NT2/D1 (cell line): Measurements from ENCODE around the gene HTT.

Source experiments
- DNase-seq: peaks from one replicate; pipeline ENCODE4 v3.0.0-alpha.2; 2011; ENCODE audit warnings: low read depth, low spot score
- H3K27me3 ChIP-seq: 2 replicates; pipeline ENCODE4 v1.6.0; 2011; ENCODE audit warnings: mild to moderate bottlenecking; ENCODE audit not compliant: insufficient read length, insufficient read depth
- H3K36me3 ChIP-seq: 2 replicates; pipeline ENCODE4 v1.6.1; 2011; ENCODE audit warnings: mild to moderate bottlenecking, low read length, mixed read lengths; ENCODE audit not compliant: insufficient read depth, insufficient read length
- H3K4me1 ChIP-seq: 2 replicates; pipeline ENCODE4 v1.5.1; 2011; ENCODE audit not compliant: insufficient read depth, insufficient read length
- H3K4me3 ChIP-seq: 2 replicates; pipeline ENCODE4 v1.5.1; 2011; ENCODE audit warnings: low read depth; ENCODE audit not compliant: insufficient read length
- H3K9ac ChIP-seq: 2 replicates; pipeline ENCODE4 v1.6.0; 2011; ENCODE audit warnings: low read depth; ENCODE audit not compliant: insufficient read length
- H3K9me3 ChIP-seq: 2 replicates; pipeline ENCODE4 v1.5.1; 2011; ENCODE audit warnings: mild to moderate bottlenecking, low read length; ENCODE audit not compliant: insufficient read depth
- SUZ12 ChIP-seq: IDR thresholded peaks from 2 replicates; pipeline ENCODE4 v1.6.1; 2011; ENCODE audit not compliant: insufficient read length, insufficient read depth; ENCODE audit errors: extremely low read depth
- YY1 ChIP-seq: IDR thresholded peaks from 2 replicates; pipeline ENCODE4 v1.6.1; 2011; ENCODE audit not compliant: insufficient read length, insufficient read depth
- ZNF274 ChIP-seq: IDR thresholded peaks from 2 replicates; pipeline ENCODE4 v1.6.1; 2011; ENCODE audit warnings: mild to moderate bottlenecking, low read depth, low read length

HTT gene

DNA sequence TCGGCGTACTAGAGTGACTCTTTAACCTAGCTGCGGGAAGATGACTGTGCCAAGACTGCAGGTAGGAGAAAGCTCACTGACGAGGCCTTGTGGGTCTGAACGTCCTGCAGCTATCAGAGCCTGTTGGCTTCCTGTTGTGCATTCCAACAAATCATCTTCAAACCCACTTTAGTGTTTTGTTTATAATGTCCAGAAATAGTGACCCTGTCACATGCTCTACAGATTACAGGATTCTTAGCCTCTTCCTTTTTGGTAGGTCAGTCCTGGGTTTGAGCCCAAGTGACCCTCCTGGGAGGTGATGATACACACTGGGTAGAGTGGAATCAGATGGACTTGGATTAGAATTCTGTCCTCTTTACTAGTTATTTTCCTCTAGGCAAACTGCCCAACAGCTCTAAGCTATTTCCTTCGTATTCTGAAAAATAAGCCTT, 33.2 kb downstream of the HTT start:
- TF ChIP-seq ZNF274 (no peak), SUZ12 (no peak), YY1 (no peak)
- no peak overlapping the region for H3K4me3 ChIP-seq
- H3K36me3 ChIP-seq, result peaks cover 78% of the 10 kb centered on the region
- no peak for DNase-seq
- no peaks in the 10 kb centered on the region for H3K27me3 ChIP-seq
- H3K4me1 ChIP-seq, result peaks cover 6% of the 10 kb centered on the region
- H3K9me3 ChIP-seq, result 0 out of 2 replicates have a peak, but pooled peaks cover 2% of the 10 kb centered on the region
- no peak overlapping the region for H3K9ac ChIP-seq

DNA sequence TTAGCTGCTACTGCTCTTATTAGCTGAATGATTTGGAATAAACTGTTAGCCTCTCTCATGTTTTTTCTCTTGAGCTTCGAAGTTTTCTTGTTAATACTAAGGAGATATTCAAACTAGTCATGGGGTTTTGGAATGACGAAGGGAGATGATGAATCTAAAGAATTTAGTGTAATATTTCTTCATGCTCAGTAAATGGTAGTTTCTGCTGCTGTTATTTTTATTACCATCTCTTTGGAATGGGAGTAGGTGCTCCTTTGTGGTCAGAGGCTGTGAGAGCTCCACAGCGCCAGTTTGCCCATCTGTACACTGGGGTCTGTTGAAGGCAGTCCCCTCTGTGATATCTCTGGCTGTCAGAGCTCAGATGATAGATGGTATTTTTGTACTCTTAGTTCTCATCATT, 33.7 kb downstream of the HTT start:
- Histone ChIP-seq H3K9me3 (0 out of 2 replicates have a peak, but pooled peaks cover 7% of the 10 kb centered on the region), H3K27me3 (no peaks in the 10 kb centered on the region), H3K36me3 (peaks cover 81% of the 10 kb centered on the region), H3K4me3 (no peak overlapping the region), H3K9ac (no peak overlapping the region), H3K4me1 (peaks cover 6% of the 10 kb centered on the region)
- DNase-seq, result no peak
- no peak for TF ChIP-seq SUZ12
- TF ChIP-seq ZNF274, result no peak
- no peak for TF ChIP-seq YY1

DNA sequence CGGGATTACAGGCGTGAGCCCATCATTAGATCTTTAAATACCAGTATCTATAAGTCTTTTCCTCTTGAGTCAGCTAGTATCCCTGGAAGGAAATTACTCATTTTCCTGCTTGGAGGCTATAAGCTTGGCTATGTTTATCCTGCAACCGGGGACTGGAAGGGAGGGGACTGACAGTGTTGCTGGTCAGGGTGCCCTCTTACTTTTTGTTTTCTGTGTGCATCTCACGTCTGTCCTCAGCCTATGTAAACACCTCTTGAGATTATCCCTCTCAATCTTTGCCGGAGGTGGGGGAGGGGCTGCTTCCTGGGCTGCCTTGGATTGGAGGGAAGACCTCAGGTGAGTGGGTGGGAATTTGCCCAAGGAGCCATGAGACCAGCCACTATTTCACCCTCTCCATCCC, 37.0 kb downstream of the HTT start:
- H3K4me1 ChIP-seq, result peaks cover 6% of the 10 kb centered on the region
- no peak for TF ChIP-seq SUZ12
- no peak for TF ChIP-seq ZNF274

DNA sequence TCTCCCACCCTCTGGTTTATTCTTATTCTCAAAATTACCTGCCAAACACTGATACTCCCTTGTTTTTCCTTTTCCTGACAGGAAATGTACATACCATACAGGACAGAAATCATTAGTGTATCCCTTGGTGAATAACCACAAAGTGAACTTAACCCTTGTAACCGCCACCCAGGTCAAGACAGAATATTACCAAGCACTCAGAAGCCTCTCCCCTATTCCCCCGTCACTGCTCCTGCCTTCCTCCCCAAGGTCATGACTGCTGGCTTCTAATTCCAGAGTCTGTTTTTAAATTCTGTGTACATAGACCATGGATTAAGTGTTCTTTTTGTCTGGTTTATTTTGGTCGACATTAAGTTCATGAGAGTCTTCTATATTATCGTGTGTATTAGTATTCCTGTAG, 37.7 kb downstream of the HTT start:
- DNase-seq, result no peak
- peaks cover 94% of the 10 kb centered on the region for H3K36me3 ChIP-seq
- H3K4me3 ChIP-seq, result no peak overlapping the region
- H3K27me3 ChIP-seq, result no peaks in the 10 kb centered on the region
- peaks cover 12% of the 10 kb centered on the region; the same call in 1 of the 2 replicates for H3K9me3 ChIP-seq
- peaks cover 3% of the 10 kb centered on the region for H3K4me1 ChIP-seq
- TF ChIP-seq SUZ12, result no peak
- no peak for TF ChIP-seq YY1
- no peak for TF ChIP-seq ZNF274
- no peak overlapping the region for H3K9ac ChIP-seq

More for the DNA sequence above, 37.0 kb downstream of the HTT start:
- no peak overlapping the region for H3K9ac ChIP-seq
- H3K27me3 ChIP-seq, result no peaks in the 10 kb centered on the region
- no peak overlapping the region for H3K4me3 ChIP-seq
- peaks cover 12% of the 10 kb centered on the region; the same call in 1 of the 2 replicates for H3K9me3 ChIP-seq
- peaks cover 90% of the 10 kb centered on the region for H3K36me3 ChIP-seq
- no peak for DNase-seq

DNA sequence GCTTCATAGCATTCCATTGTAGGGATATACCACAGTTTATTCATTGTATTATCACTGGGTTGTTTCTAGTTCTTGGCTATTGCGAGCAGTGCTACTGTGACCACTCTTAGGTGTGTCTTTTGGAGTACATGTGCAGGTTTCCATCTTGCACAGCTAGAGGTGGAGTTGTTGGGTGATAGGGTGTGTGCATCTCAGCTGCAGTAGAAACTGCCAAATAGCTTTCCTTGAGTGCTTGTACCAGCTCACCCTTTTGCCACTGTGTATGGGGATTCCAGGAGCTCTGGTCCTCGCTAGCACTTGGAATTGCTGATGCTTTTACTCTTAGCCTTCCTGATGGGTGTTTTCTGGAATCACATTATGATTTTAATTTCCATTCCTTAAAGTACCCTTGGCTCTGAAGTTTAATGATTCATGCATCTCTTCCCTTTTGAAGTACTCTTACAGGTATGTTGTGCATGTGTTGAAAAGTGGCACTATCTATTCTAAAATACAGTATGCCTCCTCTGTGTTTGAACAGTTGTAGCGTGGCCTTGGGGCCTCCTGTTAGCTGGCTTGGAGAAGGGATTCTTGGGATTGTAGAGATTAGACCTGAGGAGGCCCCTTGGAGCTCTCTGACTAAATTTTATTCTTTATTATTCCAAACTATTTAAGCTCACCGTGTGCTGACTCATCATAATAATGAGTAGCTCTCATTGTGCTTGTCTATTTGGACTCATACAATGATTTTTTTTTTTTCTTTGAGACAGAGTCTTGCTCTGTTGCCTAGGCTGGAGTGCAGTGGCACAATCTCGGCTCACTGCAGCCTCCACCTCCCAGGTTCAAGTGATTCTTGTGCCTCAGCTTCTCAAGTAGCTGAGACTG, 38.4 kb downstream of the HTT start:
- Histone ChIP-seq H3K27me3 (no peaks in the 10 kb centered on the region), H3K9ac (no peak overlapping the region), H3K36me3 (peaks cover 94% of the 10 kb centered on the region), H3K4me3 (no peak overlapping the region), H3K4me1 (no peaks in the 10 kb centered on the region), H3K9me3 (peaks cover 12% of the 10 kb centered on the region; the same call in 1 of the 2 replicates)
- no peak for DNase-seq
- no peak for TF ChIP-seq ZNF274
- TF ChIP-seq SUZ12, result no peak
- no peak for TF ChIP-seq YY1

DNA sequence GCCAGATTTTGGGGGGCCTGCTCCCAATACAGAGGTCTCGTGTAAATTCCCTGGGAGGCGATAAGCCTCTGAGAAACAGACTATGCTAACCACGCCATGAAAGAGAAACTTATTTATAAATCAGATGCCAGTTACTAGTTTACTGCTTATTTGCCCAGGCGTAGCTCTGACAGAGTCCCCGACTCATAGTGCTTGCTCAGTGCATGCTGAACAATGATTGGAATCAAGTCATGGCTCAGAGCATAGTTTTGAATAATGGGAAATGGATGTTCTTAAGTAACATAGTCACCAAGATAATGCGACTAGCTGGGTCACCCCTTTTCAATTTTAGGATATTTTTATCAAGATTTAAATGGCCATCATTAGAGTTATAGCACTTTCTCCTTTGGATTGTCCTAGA, 39.9 kb downstream of the HTT start:
- peaks cover 91% of the 10 kb centered on the region for H3K36me3 ChIP-seq

DNA sequence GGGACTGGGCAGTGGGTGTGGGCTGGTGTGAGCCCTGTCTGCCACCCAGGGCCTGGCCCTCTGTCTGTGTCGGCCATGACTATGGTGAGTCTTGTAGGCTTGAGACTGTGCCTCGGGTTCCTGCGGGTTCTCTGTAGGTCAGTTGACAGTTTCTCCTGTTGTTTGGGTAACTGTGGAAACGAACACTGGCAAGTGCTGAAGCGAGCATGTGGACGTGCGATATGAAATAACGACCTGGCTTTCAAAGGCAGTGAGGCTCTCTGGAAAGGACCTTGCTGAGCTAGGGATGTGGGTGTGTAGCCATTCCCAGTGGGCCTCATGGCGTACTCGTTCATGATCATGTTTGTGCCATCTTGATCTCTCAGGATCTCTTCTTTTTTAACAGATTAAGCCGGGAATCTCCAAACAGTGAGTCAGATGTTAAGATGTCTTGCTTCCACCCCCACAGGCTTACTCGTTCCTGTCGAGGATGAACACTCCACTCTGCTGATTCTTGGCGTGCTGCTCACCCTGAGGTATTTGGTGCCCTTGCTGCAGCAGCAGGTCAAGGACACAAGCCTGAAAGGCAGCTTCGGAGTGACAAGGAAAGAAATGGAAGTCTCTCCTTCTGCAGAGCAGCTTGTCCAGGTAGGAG, 41.3 kb downstream of the HTT start:
- TF ChIP-seq SUZ12 (no peak), ZNF274 (no peak), YY1 (no peak)
- Histone ChIP-seq H3K4me1 (no peaks in the 10 kb centered on the region), H3K4me3 (no peak overlapping the region), H3K9ac (no peak overlapping the region), H3K27me3 (no peaks in the 10 kb centered on the region), H3K9me3 (peaks cover 12% of the 10 kb centered on the region; the same call in 1 of the 2 replicates), H3K36me3 (peaks cover 91% of the 10 kb centered on the region)
- DNase-seq, result no peak

More for the DNA sequence above, 39.9 kb downstream of the HTT start:
- Histone ChIP-seq H3K4me3 (no peak overlapping the region), H3K9ac (no peak overlapping the region), H3K4me1 (no peaks in the 10 kb centered on the region), H3K9me3 (peaks cover 12% of the 10 kb centered on the region; the same call in 1 of the 2 replicates), H3K27me3 (no peaks in the 10 kb centered on the region)
- no peak for TF ChIP-seq YY1
- no peak for TF ChIP-seq SUZ12
- no peak for TF ChIP-seq ZNF274
- no peak for DNase-seq
